Nucleus accumbens (tissue), 56 donors: ENCODE data around the gene HCN2.
"Not testable (repeated sequence)": the region's sequence is repeated elsewhere in the genome, so short reads cannot be mapped to it uniquely, and the experiment has no call there.

ENCODE experiments used
- DNase-seq, 56 donors: peaks; one replicate each; lab custom pipeline; 2025; lab: John Stamatoyannopoulos, UW

The HCN2 gene

DNA sequence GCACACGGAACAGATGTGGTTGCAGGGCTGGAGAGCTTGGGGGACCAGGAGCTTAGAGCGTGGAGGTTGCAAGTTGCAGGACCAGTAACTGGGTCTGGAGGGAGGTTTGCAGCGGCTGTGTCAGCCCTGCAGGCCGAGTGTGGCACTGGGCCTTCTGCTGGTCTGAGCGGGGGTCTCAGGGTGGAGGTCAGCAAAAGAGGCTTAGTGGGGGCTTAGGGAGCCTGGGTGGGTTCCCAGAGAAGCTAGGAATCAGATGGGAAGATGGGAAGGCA, 5.8 kb upstream of the HCN2 start:
- no peak for DNase-seq

DNA sequence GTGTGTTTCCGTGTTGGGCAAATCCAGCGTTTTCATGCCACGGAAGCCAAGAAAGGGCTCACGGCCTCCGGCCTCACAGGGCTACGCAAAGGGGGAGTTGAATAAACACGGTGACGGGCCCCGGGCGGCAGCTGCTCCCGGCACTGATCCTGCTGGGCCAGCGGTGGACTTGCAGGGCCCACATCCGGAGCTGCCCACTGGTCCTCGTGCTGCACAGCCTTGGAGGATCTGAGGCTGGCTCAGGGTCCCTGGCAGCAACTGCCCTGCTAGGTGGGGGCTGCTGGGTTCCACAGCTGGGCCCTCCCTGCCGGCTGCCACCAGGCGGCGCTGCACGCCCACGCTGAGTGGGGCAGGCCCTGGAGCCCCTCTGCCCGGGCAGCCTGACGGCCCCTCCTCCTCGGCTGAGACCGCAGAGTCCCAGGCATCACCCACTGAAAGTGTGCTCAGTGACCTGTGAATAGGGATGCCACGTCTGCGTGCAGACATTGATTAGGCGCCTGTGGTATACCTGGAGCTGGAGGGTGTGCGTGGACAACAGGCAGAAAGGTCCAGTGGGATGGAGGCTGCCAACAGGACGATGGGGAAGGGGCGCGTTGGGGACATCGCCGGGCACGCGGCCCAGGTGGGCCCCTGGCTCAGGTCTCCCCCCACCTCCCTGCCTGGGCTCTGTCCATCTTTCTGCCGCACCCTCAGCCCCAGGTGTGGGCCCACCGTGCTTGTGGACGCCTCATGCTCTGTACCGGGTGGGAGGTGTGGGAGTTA, 5.3 kb upstream of the HCN2 start:
- peak in 40 of 56 donors; percentile 10 to 73 (median 38) for DNase-seq

DNA sequence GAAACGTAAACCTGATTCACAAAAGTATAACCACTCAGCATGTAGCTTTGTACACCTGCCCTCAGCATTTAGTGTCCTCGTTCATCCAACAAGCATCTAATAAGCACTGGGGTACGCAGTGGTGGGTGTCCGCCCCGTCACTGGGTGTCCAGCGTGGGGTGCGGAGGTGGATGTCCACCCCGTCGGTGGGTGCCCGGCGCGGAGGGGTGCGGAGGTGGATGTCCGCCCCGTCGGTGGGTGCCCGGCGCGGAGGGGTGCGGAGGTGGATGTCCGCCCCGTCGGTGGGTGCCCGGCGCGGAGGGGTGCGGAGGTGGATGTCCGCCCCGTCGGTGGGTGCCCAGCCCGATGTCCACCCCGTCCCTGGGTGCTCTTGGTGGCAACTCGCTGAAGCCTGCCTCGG, 4.5 kb upstream of the HCN2 start:
- DNase-seq: not testable (repeated sequence)

DNA sequence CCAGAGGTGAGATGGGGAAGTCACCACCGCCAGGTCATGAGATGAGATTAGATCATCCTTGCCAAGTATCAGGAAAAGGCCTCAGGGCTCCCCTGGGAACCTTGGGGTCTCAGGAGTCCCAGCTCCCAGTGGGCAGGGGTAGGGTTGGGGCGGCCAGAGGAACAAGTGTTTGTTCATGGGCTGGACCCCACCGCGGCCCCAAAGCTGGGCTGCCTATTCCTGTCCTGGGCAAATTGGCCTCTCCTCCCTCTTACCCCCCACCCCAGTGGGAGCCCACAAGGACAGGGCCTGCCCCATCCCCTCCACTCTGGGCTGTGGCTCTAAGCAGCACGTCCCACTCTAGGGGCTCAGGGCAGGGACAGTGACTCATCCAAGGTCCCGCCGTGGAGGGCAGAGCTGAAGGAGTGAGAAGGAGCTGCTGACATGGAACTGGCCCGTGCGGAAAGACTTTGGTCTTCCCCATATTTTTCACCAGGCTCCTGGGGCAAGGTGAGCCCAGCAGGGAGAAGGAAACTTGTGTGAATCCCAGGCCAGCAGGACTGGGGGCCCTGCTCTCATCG, 4.0 kb upstream of the HCN2 start:
- DNase-seq: no peak

- DNase-seq: peak in 55 of 56 donors; percentile 36 to 93 (median 83)
Observed at GRCh38 chr19:588093-588740, 1.5 kb upstream of the HCN2 start.

- peak in 22 of 56 donors; percentile 16 to 67 (median 50) for DNase-seq
Observed at GRCh38 chr19:588741-589692, 664 bp upstream of the HCN2 start.

GRCh38 chr19:590396-590745, 690 bp downstream of the HCN2 start:
- peak in 4 of 56 donors; percentile 7 to 26 (median 20) for DNase-seq

- peak in 2 of 56 donors; percentile 7 to 35 for DNase-seq
Observed at GRCh38 chr19:590750-591098, 1.0 kb downstream of the HCN2 start.

DNA sequence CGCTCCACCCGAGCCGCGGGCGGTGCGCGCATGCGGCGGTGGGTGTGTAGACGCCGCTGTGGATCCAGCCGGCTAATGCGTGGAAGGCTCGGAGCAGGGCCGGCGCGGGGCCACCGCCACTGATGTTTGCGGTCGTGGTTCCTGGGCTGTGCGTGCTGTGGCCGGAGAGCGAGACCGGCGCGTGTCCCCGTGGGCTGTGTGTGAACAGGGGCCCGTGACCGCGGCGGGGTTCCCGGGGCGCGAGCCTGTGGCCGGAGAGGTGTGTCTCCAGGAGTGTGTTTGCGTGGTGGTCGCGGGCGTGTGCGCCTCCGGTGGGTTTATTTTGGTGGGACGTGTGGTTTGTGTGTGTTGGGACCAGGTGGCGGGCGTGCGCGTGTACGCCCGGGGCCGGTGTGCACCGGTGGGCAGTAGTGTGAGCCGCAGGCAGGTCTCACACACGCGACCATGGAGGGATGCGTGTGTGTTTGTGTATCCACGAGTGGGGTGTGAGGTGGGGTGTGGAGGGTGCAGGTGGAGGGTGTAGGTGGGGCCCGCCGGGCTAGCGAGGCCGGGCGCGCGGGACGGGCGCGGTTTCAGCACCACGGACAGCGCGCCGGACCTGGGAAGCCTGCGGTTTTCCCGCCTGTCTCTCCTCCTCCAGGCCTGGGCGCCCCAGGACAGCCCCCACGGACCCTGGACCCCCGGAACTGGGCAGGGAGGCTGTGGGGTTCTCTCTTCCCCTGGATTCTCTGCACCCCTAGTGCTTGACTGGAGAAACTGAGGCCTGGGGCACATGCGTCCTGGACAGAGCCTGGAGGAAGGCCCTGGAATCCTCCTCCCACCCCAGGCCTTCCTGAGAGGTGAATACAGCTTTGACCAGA, 1.6 kb downstream of the HCN2 start:
- DNase-seq: peak in 7 of 56 donors; percentile 4 to 59 (median 10)

DNA sequence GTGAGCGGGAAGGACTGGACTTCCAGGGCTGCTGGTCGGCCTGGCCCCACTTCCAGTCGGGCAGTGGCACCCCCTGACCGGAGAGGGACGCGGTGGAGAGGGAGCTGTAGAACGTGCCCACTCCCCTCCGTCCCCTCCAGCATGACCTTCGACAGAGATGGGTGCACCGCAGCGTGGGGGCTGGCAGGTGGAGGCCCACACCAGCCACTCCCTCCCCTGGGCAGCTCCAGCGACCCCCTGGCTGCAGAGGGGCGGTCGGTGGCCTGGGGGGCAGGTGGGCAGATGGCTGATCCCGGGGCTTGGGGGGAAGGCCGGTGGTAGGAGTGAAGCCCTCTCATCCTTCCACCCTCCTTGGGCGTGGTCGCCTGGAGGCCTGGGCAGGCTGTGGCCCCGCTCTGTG, 2.4 kb downstream of the HCN2 start:
- no peak for DNase-seq

GRCh38 chr19:593055-593454, 3.4 kb downstream of the HCN2 start:
- DNase-seq: no peak

DNA sequence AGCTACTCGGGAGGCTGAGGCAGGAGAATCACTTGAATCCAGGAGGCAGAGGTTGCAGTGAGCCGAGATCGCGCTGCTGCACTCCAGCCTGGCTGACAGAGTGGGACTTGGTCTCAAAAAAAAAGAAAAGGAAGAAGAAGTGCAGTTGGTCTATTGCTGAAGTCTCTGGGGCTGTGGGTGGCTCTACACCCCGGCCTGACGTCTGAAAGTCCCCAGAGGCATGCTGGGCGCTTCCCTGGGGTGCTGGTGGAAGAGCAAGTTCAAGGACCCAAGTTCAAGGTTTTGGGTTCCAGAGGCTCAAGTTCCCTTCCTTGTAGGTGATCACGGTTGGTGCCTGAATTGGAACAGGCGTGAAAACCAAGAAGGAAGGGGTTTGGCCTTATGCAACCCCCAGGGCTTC, 3.8 kb downstream of the HCN2 start:
- no peak for DNase-seq

DNA sequence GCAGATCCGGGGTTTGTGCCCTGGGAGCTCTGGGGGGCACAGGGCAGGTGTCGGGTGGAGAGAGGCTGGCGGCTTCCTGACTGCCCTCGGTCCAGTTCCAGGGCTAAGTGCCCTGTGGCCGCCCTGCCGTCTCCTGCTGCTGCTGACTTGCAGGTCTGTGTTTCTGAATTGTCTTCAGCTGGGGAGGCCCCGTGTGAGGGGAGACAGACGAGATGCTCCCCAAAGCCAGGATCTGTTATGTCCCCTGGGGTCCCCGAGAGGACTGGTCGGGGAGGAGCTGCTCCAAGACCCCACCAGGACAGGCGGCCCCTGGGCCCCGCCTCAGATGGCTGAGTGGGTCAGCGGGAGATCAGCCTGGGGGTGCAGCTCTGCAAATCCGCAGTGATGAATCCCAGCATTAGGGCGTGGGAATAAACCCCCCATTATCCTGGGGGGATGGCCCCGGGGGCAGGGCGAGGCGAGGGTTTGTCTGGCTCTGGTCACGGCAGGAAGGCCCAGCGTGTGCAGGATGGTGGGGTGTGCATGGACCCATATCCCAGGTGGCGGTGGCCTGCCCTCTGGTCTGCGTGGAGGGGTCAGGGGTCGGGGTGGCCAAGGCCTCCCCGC, 4.7 kb downstream of the HCN2 start:
- no peak for DNase-seq

- DNase-seq: no peak
Observed at GRCh38 chr19:595326-596262, 5.9 kb downstream of the HCN2 start.

DNA sequence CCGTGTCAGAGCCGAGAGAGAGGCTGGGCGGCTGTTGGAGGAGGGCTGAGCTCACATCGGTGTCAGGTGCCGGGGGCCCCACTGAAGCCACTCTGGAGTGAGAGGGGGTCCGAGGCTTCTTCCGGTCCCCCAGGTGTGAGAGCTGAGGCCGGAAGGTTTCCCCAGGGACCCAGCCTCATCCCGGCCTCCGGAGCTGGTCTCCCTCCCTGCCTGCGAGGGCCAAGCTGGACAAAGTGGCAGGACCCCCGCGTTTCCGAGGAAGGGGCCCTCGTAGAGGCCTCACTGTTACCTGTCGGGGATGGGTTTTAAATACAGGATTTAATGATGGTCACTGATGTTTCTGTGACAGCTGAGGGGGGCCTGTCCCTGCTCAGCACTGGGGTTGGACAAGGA, 6.6 kb downstream of the HCN2 start:
- no peak for DNase-seq

- DNase-seq: no peak
Observed at GRCh38 chr19:597406-598315, 8.0 kb downstream of the HCN2 start.

DNA sequence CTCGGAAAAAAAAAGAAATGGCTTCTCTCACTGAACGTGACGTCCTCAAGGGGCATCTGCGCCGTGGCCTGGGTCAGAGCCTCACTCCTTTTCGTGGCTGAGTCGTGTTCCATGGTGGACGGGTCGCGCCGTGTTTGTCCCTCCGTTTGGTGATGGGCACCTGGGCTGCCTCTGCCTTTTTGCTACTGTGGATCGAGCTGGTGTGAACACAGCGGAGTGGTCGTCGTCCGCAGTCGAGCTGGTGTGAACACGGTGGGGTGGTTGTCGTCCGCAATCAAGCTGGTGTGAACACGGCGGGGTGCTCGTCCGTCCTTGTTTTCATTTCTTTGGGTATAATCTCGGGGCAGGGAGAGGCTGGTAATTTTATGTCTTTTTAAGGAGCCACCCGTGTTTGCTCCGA, 11.6 kb downstream of the HCN2 start:
- DNase-seq: no peak

GRCh38 chr19:601790-602189, 12.1 kb downstream of the HCN2 start:
- DNase-seq: no peak
